NCI-H82 treated with DMSO at 0.1 percent for 48 hours (cell line): ENCODE results near the gene BTAF1.
"Not testable (repeated sequence)": the region's sequence is repeated elsewhere in the genome, so short reads cannot be mapped to it uniquely, and the experiment has no call there.

Experiments
- DNase-seq: peaks from one replicate; lab custom pipeline; 2025; ENCODE audit not compliant: unreplicated experiment; lab: John Stamatoyannopoulos, UW

Gene BTAF1

DNA sequence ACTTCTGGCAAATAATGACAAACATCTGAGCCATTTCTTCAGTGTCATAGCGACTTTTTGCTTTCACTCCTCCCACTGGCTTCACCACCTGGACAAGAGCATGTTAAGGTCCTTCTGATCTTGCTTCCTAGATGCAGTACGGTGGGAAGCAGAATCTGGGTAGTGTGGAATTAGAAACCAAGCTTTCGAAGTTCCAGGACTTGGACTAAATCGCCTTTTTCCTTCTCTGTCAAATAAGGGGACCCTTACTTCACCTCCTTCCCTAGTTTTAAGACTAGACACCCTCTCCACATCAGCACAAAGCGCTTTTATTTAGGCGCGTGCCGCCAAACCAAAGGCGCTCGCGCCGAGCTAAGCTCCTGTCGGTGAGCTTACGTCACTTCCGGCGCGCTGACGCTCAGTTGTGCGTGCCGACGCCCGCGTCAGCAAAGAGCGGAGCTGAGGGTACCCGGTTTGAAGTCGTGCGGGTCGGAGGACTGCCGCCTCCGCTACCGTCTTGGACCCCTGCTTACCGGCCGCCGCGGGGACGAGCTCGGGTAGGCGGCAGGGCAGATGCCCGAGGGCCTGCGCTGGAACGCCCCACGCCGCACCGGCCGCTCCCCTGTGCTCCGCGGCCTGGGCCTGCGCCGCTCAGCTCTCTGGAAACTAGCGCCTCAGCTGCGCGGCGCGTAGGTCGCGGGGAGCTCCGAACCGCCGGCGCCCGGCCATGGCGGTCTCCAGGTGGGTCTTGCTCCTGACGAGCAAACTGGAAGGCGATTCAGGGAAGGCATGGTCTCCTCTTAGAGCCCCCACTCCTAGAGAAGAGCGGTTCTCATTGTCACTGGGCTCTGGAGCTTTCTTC is at the start of gene BTAF1:
TSS of gene BTAF1 (plus strand) at position 400 of the 841 bp plus-strand sequence. CDS start at position 707, 307 bp downstream.
- peak; percentile 61 for DNase-seq

DNA sequence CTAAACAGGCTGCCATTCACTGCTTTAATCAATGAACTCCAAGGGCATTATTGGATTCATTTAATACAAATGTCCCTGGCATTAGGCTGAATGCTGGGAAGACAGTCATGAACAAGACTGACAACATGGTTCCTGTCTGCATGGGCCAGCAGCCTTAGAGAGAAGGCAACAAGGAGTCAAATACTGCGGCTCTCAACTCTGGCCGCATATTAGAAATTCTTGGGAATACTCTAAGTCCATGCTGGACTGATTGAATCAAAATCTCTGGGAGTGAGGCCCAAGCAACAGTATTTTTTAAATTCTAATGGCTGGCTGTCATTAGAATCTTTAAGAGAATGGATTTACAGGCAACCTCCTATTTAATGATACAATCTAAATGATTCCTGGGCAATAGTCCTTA is 48.4 kb upstream of the BTAF1 start:
- no peak for DNase-seq

DNA sequence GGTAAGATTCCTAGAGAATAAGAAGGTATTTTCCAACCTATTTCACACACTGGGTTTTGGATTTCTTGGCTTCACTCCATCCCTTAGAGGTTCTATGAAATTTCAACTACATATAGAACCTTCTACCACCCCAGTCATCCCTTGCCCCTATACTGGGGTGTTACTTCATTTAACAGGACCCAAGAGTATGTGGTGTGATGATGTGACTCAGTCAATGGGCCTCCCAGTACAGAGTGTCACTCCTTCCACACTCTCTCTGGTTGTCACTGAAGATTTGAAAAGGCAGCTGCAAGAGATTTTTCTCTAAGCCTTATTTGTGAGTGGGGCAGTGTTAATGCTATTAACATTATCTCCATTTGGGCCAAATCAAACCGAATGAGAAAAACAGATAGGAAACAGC is 47.8 kb upstream of the BTAF1 start:
- no peak for DNase-seq

DNA sequence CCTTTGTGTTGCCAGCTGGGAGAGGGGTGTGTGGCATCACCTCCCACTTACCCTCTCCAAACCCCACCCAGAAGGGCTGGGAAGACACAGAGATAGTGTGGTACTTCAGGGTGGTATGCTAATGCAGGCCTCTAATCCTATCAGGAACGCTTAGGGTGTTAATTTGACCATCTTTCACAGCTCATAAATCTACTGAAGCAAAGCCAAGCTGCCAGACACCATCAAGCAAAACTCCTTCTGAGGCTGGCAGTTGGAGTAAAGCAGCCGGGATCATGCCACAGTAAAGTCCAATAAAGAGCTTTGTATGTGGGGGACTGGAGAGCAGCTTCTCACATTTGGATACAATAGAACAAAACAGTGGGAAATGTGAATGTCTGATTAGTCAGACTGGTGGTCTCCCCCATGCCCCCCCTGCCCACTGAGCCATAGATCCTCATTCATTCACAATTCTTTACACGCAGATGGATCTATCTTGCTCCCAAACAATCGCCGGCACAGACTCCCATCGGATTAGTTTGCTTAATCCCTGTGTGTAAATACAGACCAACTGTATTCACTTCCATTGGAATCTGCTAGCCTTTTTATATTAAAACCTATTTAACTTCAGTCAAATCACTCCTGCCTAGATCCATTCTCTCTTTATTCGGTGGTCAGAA is 43.9 kb upstream of the BTAF1 start:
- DNase-seq, result peak; percentile 89

DNA sequence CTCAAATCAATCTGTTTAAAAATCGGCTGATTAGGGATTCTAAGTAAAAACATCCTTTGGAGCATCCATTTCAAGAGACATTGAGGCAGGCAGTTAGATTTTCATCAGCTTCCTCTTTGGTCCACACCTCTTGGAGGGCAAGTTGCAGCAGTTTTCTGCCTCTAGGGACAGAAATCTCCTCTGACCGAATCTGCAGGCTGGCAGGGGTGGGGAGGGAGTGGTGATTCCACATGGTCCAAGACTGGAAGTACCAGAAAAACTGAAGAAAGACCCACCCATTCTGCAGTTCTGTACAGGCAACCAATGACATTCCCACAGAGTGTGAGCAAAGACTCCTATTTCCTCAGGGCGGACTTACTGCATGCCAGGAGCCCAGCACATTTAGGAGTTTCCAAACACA is 43.3 kb upstream of the BTAF1 start:
- DNase-seq, result no peak

DNA sequence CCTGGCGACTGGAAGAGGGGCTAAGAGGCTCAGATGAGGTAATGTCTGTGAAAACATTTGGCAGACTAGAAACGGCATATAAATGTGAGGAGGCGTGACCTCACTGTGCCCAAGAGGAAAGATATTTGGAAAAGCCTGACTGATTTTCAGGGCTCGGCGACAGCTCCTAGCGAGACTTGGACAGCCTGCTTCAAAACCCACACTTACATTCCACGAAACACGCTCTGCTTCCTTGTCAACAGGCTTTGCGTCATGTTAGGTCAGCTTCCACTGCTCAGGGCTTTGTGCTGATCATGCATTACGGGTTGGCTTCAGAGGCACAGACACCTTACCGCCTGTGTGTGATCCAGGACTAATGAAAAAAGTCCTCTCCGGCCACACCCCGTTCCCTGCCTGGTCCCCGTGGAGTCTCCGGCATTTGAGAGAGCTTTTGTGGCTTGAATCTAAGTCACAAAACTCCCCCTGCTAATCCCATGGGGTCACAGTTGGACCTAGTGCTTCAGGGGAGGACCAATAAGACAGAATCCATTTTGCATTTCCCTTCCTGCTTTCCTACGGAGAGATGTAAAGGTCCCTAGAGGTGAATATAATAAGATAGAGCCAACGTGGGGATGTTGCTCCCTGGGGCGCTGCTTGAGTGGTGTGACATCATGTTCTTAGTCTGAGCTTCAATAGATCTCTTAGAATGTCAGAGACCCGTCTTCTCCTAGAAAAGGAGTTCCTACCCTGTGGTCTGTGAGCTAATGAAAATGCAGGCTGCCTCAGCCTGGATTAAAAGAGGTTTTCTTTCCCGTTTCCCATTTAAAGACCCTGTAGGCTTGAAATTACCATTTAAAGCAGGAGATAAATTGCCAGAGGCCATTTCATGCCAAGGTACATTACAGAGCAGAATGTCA is 39.8 kb upstream of the BTAF1 start:
- no peak for DNase-seq

DNA sequence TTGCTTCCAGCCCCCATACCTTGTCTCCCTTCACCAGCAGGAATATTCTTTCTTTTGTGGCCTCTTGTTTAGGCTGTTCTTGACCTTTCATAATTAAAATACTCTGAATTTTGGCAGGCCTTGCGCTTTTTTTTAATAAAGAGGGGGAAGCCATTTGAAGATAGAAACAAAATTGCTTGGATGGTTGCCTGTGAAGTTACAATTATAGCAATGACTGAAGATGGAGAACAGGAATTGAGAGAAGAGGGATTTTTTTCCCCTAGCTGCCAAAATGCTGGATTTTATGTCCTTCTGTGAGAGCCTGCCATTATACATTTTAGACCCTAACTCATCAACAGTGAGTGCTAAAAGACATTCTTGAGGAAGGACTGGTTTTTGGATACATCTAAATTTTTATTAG is 39.0 kb upstream of the BTAF1 start:
- DNase-seq, result no peak

DNA sequence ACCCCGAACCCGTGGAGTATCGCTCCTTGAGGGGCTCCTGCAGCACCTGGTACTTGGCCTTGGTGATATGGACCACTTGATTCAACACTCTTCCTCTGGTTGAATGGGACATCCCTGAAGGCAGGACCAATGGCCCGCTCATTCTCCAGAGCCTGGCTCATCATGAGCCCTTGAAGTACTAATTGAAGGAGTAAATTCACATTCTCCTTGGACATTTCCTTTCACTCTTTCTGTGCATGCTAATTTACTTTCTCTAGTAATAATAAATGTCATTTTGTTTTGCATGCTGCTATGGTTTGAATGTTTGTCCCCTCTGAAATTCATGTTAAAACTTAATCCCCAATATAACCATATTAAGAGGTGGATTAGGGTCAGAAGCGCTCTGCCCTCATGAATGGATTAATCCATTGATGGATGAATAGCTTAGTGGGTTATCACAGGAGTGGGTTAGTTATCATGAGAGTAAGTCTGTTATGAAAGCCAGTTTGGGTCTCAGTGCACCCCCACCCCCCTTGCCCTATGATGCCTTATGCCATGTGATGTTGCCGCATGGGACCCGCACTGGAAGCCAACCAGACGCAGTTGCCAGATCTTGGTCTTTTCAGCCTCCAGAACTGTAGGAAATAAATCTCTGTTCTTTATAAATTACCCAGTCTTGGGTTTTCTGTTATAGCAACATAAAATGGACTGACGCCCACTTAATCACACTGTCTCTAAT is 38.0 kb upstream of the BTAF1 start:
- peak; percentile 77 for DNase-seq

DNA sequence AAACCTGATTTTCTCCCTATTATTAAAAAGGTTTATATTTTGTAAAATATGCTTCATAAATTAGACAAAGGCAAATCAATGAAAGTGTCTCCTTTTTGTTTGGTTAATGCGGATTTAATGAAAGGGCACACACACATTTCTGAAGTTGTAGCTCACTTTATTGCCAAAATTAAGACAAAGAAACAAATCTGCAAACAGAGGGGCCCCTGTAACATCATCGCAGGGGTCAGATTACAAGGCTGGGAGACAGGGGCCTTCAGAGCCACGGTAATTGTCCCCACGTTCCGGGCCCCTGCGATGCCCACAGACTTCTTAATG is 36.7 kb upstream of the BTAF1 start:
- DNase-seq, result no peak

DNA sequence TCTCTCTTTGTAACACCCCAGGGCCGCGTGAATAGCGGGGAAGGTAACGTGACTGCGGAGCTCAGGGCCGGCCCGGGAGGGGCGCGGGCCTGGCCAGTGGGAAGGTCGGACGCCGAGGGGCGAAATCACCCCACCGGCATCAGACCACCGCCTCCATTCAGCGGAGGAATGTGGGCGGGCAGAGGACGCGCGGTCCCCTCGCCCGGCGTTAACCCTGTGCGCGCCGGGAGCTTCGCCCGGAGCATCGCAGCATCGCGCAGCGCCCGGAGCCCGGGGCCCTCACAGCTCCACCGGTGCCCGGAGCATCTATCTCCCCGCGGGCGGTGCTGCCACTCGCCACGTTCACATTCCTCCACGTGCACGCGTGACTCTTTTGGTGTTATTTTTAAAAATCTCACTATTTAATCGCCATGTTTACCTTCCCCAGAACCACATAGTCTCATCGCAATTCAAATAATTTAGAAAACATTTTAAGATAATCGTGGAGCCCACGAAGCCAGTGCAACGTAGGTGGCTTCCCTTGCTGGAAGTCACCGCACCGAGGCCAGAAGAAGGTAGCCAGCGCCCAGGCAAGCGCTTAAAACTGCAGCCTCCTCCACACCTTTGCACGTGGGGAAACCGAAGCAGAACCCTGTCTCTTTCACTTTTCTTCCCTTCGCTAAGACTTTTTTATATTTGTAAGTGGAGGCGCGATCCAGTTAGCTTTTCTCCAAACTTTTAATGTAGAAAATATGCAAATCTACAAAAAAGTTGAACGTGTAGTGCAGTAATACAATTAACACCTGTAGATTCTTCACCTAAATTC is 36.1 kb upstream of the BTAF1 start:
- DNase-seq, result no peak

DNA sequence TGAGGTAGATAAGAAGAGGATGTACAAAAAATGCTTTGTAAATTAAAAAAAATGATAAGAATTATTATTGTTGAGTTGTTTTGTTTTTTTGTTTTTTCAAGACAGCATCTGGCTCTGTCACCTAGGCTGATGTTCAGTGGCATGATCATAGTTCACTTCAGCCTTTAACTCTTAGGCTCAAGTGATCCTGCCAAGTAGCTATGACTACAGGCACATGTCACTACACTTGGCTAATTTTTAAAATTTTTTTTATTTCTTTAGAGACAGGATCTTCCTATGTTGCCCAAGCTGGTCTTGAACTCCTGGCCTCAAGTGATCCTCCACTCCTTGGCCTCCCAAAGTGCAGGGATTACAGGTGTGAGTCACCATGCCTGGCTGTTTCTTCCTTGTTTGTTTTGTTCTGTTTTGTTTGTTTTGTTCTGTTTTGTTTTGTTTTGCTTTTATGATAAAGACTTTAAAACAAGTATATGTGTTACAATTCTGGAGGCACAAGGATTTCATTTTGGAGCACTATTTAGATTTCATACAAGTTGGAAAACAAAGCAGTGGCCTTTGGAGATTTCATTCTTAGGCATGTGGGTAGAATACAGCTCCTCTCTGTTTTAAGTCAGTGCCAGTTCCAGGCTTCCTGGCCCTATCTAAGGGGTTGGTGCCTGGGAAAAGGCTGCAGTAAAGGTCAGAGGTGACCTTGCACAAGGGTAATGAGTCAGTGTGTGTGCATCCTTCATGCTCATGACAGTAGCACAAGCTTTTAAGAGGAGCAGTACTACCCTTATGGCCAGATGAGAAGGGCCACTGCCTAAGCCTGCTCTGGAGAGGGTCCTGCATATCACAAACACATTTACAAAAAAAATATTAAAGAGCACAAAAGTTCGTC is 32.2 kb upstream of the BTAF1 start:
- no peak for DNase-seq

DNA sequence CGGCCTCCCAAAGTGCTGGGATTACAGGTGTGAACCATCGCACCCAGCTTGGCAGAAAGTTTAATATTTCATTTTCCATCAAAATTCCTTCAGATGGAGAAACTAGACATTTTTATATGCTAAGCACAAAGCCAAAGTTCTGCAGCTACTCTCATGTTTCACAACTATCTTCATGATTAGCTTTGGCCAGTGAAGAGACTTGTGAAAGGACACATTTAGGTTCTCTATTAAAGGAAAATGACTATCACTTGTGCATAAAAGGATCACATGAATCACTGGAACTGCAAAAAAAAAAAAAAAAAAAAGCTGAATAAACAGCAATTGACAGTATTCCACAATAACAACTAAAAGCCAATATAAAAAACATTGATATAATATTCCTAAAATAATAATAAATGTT is 30.5 kb upstream of the BTAF1 start:
- DNase-seq, result no peak

DNA sequence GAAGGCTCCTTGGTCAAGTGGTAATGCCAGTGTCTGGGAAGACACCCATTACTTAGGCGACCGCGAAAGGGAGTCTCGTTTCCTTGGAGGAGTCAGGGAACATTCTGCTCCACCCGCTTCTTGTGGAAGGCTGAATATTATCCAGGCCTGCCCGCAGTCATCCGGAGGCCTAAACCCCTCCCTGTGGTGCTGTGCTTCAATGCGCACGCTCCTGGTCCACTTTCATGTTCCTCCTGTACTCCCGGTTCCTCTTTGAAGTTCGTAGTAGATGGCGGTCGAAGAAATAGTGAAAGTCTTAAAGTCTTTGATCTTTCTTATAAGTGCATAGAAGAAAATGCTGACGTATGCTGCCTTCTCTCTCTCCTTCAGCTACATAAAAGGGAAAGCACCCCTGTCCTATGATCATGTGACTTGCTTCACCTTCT is 29.3 kb upstream of the BTAF1 start:
- not testable (repeated sequence) for DNase-seq

DNA sequence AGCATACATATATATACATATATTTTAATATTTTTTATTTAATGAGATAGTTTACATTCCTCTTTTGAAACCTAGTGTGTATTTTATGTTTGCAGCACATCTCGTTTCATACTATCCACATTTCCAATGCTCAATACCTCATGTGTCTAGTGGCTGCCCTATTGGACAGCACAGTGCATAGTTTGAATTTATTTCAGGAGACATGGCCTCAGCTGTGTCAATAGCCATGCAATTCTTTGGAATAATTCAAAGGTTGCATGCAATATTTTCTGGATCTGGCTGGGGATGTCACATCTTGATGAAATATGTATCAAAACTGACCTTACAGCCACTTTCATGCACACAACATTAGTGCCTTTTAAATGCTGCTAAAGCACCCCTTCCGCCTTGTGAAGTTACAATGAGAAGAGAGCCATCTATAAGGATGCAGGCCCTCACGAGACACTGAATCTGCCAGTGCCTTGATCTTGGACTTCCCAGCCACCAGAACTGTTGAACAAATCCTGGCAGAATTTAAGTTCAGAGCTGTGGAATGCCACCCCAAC is 27.3 kb upstream of the BTAF1 start:
- DNase-seq, result no peak

DNA sequence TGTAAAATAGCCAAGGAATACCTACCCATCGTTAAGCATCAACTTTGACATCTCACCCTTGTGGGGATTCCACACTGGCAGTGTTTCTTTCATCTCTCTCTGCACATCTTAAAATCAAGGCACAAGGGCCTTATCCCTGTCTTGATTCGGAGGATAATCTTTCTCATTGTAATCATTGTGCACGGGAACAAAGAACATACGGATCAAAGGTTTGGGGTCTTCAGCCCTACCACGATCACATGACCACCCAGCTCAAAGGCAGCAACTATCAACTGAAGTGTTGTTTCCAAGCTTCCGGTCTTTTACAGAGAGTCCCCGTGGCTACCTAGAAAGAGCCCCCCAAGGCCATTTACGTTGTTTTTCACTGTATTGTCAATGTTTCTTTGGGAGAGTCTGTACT is 26.1 kb upstream of the BTAF1 start:
- no peak for DNase-seq

DNA sequence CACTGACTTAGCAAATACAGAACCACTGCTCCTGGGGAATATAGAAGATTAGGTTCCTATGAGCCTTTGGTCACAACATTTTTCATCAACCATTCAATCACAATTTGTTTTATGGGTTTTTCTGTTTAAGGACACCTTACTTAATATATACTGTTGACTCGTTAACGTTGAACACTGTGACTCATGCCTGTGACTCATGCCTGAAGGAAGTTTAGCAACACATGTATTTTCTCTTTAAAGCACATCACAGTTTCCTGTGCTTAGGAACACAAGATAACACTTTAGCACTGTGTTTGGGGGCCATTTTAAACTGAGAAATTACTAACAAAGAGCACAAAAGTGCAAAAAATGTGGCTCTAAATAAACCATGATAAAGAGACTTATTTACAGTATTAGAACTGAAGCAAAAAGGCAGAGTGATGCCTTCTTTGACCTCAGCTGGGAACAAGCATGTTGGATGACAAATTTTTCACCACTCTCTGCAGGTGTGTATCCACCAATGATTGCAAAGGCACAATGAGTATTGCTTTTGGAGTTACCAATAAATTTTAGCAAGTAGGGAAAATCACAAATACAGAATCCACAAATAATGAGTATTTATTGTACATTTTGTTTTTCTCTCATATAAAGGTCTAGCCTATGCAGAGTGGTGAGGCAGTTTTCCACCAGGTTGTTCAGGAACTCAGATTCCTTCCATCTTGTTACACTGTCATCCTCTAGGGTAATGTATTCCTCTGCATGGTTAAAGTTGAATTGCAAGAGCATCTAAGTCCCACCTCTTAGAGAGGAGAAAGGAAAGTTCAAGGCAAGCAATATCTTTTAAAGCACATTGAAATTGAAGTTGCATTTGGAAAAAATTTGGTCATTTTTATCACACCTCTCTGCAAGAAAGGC is 21.5 kb upstream of the BTAF1 start:
- no peak for DNase-seq

DNA sequence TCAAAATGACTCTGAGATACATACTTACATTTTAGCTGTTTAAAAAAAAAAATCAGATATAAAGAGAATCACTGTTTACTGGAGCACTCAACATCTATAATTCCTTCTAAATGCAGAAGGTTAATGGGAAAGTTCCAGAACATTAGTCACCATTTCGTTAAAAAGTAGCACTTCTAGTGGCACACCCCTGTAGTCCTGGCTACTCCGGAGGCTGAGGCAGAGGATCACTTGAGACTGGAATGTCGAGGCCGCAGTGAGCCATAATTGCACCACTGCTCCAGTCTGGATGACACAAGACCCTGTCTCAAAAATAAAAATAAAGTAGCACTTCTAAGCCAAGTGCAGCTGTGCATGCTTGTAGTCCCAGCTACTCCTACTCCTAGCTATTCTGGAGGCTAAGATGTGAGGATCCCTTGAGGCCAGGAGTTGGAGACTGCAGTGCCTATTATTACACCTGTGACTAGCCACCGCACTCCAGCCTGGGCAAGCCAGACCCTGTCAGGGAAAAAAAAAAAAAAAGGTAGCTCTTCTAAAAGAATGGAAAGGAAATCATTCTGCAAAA is 16.5 kb upstream of the BTAF1 start:
- no peak for DNase-seq

DNA sequence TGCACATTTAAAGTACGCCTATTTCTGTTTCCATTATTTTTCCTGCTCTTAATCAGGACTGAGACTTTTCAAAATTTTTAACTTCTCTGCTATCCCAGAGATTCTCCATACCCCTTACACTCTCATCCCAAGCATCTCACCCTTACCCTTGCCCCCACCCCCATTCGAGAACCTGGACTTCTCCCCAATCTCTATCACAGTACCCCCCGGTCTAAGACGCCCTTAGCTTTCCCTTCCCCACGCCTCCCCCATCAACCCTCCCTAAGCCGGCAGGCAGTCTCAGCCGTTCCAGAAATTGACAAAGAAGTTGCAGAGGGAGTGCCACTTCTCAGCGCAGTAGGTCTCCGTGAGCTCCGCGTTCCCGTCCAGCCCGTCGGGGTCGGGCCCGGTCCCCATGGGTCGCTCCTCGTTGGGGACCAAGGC is 15.6 kb upstream of the BTAF1 start:
- no peak for DNase-seq
